ENCODE measurements around the gene XRCC2. TPM values are rescaled to one million over a fixed set of nuclear protein-coding genes. Genes with fewer than 3 reads are reported as not detected.

XRCC2 gene
- total and polyA plus RNA-seq, 2 experiments from 2014 or later, result 18.9 to 33.2 TPM

GRCh38 chr7:152677808-152678670 is 2.1 kb upstream of the XRCC2 start:
- Histone ChIP-seq H3K79me2 (replicated peaks; ENCODE audit: insufficient read depth) (peaks cover 26% of the 10 kb centered on the region), H3K9me2 (ENCODE audit: insufficient read depth) (no peaks in the 10 kb centered on the region), H3K27me3 (ENCODE audit: insufficient read depth) (no peaks in the 10 kb centered on the region), H3K36me3 (ENCODE audit: insufficient read depth) (no peaks in the 10 kb centered on the region), H3K4me2 (no peak overlapping the region), H2AFZ (no peak overlapping the region), H4K20me1 (replicated peaks; ENCODE audit: insufficient read depth) (peaks cover under 1% of the 10 kb centered on the region; the same call in 1 of the 2 replicates), H3K4me1 (ENCODE audit: insufficient read depth) (peaks cover 15% of the 10 kb centered on the region), H3K27ac (ENCODE audit: low read depth) (no peak overlapping the region), H3F3A (replicated peaks; ENCODE audit: low read depth) (no peaks in the 10 kb centered on the region), H3K4me3 (no peak overlapping the region)
- H3K4me1 Mint-ChIP-seq, result peaks cover 6% of the 10 kb centered on the region; the same call in 2 of the 3 replicates
- H3K27me3 Mint-ChIP-seq (ENCODE audit: insufficient read depth, low read depth, poor library complexity), result peaks cover 6% of the 10 kb centered on the region
- H3K9me3 Mint-ChIP-seq, result peaks cover 4% of the 10 kb centered on the region; the same call in 1 of the 3 replicates
- ATAC-seq, result no peak
- no peak for TF ChIP-seq JUNB (IDR thresholded peaks at IDR 0.05; ENCODE audit: unreplicated experiment)
- TF ChIP-seq POLR2AphosphoS5 (IDR thresholded peaks at IDR 0.05; ENCODE audit: low read depth), result no peak
- TF ChIP-seq CTCF (conservative IDR thresholded peaks at IDR 0.05; ENCODE audit: low read depth in 2 of 2), result no peak
- TF ChIP-seq REST (IDR thresholded peaks at IDR 0.05; ENCODE audit: unreplicated experiment), result no peak
- no peak for TF ChIP-seq NANOG (IDR thresholded peaks at IDR 0.05; ENCODE audit: borderline replicate concordance)
- no peak for TF ChIP-seq EZH2 (IDR thresholded peaks at IDR 0.05; ENCODE audit: low read depth, unreplicated experiment)
- TF ChIP-seq CREB1 (CRISPR knock-in tag; IDR thresholded peaks at IDR 0.05; ENCODE audit: low read depth), result no peak
- no peak for TF ChIP-seq ZNF114 (CRISPR knock-in tag; IDR thresholded peaks at IDR 0.05)
- TF ChIP-seq STAT1 (IDR thresholded peaks at IDR 0.05; ENCODE audit: unreplicated experiment), result no peak
- peaks cover 7% of the 10 kb centered on the region; the same call in 2 of the 3 replicates for H3K36me3 Mint-ChIP-seq (ENCODE audit: low read depth)
- H3K27ac Mint-ChIP-seq, result no peak overlapping the region
- H3K4me3 Mint-ChIP-seq, result no peak overlapping the region
- no peak for DNase-seq (ENCODE audit: low spot score)

Measured in GM23338 (cell line).